T-helper 1 cell treated with Interleukin-12 subunit alpha and Interleukin-12 subunit beta and Interleukin-4 antibody, amounts not matched to agents 30 ng/mL and 1 ng/mL, for 36 hours (primary cell): ENCODE data around the gene RSL1D1. TPM values are rescaled to one million over a fixed set of nuclear protein-coding genes. Genes with fewer than 3 reads are reported as not detected.
"Not testable (repeated sequence)": the region's sequence is repeated elsewhere in the genome, so short reads cannot be mapped to it uniquely, and the experiment has no call there.

Experiments
- intact Hi-C: fragments of 100-400 bp; cut with micrococcal nuclease; formaldehyde crosslinking; loops from one replicate; pipeline ENCODE4 v1.15.1; 2024
- total RNA-seq: library from RNA; stranded (reverse); gene quantifications from 2 replicates; pipeline ENCODE4 v1.2.3, GENCODE V29; 2022

The RSL1D1 gene
- total RNA-seq, 1 donor from 2014 or later = 193 TPM

DNA sequence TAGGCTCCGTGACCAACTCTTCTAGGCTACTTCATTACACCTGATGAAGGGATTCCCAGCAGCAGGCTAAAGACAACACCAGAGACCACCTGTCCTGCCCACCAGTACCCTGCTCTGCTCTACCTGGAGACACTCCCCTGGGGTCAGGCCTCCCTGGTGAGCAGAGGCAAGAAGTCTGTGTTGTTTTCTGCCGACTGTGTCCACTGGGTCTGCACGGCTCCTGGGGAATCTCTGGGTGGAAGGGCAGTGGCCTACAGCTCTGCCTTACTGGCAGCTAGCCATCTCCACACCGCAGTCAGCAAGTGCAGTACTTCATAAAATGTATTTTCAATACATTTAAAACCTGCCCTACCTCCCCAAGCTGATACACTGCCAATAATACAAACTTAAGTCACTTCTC lies 6.8 kb downstream of the RSL1D1 start:
- intact Hi-C loops = no loop called here

DNA sequence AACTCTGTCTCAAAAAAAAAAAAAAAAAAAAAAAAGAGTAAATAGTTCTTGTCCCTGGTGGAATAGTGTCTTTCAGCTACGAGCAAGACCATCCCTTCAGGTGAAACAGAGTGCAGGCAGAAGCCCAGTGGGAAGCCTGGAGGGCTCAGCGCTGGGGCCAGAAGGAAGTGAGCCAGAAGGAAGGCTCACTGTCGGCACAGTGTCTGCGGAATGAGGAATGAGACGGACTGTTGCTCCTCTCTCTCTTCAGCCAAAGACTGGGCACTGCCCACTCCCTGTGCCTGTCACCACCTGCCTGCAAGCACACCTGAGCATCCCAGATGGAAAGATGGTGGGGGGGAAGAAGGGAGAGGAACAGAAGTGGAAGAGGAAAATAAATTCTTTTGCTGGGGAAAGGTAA lies 7.5 kb downstream of the RSL1D1 start:
- intact Hi-C loops = no loop called here

DNA sequence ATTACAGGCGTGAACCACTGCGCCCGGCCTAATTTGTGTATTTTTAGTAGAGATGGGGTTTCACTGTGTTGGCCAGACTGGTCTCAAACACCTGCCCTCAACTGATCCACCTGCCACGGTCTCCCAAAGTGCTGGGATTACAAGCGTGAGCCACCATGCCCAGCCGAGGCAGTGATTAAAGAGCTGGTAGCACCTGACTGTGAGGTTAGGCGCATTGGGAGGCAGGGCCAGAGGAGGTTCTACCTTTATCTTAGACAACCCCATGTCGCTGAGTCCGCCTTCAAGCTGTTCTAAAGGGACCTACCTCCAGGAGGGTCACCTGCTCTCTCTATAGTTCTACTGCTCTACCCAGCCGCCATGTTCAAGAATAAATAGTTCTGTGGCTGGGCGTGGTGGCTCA lies 8.1 kb downstream of the RSL1D1 start:
- intact Hi-C loops = no loop called here

DNA sequence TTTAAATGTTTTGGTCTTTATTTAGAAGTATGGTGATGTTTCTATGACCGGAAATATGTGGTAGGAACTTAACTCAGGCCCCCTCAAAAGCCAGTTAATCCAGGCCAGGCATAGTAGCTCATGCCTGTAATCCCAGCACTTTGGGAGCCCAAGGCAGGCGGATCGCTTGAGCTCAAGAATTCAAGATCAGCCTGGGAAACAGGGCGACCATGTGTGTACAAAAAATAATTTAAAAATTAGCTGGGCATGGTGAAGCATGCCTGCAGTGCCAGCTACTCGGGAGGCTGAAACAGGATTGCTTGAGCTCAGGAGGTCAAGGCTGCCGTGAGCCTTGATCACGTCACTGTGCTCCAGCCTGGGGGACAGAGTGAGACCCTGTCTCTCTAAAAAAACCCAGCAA lies 10.3 kb downstream of the RSL1D1 start:
- intact Hi-C loops = no loop called here

DNA sequence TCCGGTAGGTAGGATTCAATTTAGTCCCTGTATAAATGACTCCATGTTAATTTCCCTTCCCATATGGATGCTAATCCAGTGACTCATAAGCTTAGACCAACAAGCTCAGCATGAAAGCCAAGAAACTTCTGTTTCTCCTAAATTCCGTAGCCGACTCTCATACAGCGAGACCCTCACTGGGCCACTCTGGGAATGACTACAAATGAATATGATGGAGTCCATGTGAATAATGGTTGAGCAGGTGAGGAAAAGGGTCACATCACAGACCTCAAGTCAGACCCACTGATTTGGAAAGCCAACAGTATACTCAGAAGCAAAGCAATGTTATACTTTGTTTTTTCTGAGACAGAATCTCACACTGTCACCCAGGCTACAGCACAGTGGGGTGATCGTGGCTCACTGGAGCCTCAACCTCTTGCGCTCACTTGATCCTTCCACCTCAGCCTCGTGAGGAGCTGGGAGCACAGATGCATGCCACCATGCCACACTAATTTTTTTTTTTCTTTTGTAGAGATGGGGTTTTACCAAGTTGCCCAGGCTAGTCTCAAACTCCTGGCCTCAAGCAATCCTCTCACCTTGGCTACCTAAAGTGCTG lies 14.6 kb downstream of the RSL1D1 start:
- intact Hi-C loops = no loop called here

DNA sequence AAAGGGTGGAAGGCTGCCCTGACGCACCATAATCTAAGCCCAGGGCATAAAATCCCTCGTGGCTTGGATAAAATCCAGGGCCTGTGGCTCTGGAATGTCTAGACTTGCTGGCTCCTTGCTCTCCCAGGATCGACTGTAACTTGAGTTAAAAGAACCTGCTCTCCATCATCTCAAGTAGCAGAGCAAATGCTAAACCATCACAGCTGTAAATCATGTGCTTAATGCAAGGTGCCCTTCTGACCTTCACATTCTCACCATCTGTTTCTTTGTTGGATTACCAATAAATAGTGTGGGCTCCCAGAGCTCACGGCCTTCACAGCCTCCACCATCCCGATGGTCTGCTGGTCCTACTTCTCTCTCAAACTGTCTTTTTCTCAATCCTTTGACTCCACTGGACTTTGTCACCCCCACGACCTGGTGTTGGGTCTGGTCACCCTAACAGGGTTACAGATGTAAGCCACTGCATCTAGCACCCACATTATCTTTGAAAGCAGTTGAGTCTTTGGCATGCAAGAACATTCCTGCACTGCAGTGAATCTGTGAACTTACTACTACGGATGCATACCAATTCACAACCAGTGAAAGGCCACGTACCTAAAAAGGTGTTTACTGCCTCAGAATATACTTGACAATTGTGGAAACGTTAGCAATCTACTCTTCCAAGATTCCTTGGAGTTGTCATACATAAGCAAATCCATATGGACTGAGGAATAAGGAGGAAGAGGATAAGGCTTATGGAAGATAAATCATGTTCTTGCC lies 15.3 kb downstream of the RSL1D1 start:
- intact Hi-C loops = no loop called here

DNA sequence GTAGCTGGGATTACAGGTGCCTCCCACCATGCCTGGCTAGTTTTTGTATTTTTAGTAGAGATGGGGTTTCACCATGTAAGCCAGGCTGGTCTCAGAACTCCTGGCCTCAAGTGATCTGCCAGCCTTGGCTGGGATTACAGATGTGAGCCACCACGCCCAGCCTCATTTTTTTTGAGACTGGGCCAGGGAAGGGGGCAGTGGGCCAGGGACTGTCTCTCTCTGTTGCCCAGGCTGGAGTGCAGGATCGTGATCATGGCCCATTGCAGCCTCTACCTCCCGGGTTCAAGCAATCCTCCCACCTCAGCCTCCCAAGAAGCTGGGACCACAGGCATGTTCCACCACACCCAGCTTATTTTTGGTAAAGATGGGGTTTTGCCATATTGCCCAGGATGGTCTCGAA lies 16.0 kb downstream of the RSL1D1 start:
- intact Hi-C loops = no loop called here

DNA sequence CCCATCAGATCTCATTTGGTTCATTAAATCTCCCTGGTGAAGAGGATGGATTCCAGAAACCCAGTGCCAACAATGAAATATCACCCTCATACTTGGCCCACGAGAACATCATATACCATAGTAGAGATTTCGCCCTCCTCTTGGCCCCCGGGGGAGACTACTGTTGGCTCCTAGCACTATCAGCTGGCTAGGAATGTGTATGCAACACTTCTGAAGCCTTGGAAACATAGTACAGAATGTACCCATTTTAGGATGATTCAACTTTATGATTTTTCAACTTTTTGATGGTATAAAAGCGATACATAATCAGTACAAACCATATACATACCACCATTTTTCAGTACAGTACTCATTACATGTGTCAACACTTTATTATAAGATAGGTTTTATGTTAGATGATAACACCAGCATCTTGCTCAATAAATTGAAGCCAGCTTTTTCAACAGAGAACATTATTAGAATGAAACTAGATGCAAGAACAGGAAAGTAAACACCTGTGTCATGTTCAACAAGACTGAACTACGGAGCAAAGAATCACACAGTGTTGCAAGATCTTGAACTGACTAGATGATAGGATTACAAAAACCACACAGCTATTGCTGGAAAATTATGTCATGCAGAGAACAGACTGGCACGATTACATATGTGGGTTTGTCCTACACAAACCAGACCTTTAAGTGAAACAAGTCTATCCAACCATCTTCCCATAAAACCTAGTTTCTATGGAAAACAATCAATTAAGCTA lies 17.2 kb downstream of the RSL1D1 start:
- intact Hi-C loops = no loop called here

DNA sequence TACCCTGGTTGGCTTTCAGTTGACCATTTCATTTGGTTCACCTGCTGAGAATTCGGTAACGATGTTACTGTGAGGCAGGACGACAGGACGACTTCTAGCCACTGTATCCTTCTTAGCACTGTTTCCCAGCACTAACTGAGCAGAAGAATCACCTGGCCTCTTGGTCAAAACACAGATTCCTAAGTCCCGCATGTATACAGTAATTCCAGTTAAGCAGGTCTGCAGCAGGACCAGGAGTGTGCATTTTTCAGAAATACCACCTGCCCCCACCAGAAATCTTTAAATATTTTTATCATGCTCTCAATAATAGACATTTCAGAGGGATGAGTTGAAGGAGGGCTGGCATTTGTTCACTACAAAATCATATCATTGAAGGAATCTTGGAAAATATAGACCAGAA lies 22.6 kb downstream of the RSL1D1 start:
- intact Hi-C loops = no loop called here

DNA sequence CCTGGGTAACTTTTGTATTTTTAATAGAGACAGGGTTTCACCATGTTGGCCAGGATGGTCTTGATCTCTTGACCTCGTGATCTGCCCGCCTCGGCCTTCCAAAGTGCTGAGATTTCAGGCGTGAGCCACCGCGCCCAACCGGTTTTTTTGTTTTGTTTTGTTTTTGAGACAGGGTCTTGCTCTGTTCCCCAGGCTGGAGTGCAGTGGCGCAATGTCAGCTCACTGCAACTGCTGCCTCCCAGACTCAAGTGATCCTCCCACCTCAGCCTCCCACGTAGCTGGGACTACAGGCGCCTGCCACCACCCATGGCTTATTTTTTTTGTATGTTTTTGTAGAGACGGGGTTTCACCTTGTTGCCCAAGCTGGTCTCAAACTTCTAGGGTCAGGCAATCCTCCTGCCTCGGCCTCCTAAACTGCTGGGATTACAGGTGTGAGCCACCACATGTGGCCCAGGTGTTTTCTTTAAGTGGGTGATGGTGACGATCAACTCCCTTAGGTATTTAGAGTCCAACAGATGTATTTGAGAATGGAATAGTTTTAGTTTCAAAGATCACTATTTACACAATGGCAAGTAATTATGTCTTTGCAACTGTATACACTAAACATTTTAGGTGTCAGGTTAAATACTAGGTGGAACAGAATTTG lies 25.7 kb downstream of the RSL1D1 start:
- intact Hi-C loops = not testable (repeated sequence)

DNA sequence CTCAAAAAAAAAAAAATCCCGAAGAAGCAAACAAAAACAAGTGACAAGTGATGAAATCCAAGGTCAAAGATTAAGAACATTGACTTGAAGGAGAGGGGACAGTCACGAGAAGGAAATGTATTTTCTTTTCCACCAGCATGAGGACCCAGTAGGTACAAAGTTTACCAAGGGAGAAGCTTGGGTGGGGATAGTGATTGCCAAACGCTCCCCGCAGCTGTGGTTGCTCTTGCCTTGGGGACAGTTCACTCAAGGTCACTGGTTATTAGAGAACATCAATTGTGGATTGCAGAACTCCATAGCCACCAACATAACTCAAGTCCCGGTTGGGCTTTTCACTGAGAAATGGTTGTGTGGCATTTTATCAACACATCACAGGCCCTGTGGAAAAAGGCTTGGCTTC lies 27.0 kb downstream of the RSL1D1 start:
- intact Hi-C loops = no loop called here

DNA sequence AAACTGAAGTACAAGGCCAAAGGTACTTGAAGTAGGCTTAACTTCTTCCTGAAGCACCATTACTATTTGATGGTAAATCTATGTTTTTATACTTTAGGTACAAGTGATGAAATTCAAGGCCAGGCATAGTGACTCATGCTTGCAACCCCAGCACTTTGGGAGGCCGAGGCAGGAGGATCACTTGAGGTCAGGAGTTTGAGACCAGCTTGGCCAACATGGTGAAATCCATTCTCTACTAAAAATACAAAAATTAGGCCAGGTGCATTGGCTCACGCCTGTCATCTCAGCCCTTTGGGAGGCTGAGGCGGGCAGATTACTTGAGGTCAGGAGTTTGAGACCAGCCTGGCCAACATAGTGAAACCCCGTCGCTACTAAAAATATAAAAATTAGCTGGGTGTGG lies 27.7 kb downstream of the RSL1D1 start:
- intact Hi-C loops = not testable (repeated sequence)

DNA sequence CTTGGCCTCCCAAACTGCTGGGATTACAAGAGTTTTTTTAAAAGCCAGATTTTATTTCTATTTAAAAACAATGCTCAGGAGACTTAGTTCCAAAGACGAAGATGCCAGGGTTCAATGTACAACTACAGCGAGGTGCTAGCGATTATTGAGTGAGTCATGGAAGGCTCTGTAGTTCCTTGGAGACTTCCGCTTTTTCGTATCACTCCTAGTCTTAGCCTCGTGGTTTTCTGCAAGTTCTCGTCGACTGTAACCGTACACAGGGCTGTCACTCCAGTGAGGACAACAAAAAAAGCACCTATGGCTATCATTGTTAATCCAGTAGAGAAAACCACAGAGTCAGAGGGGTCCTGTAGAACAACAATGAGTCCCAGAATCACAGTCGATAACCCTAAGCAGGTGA lies 31.5 kb downstream of the RSL1D1 start:
- intact Hi-C loops = no loop called here

DNA sequence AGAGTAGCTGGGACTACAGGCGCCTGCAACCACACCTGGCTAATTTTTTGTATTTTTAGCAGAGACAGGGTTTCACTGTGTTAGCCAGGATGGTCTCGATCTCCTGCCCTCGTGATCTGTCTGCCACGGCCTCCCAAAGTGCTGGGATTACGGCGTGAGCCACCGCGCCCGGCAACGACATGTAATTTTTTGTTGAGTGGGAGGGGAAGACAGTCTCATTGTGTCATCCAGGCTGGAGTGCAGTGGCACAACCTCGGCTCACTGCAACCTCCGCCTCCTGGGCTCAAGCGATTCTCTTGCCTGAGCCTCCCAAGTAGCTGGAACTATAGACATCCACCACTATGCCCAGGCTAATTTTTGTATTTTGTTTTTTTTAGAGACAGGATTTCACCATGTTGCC lies 32.4 kb downstream of the RSL1D1 start:
- intact Hi-C loops = not testable (repeated sequence)

DNA sequence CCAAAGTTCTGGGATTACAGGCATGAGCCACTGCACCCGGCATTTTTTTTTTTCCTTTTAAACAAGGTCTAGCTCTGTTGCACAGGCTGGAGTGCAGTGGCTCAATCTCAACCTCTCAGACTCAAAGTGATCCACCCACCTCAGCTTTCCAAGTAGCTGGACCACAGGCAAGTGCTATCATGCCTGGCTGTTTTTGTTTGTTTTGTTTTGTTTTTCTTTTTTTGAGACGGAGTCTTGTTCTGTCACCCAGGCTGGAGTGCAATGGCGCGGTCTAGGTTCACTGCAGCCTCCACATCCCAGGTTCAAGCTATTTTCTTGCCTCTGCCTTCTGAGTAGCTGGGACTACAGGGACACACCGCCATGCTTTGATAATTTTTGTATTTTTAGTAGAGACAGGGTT lies 35.2 kb downstream of the RSL1D1 start:
- intact Hi-C loops = no loop called here

DNA sequence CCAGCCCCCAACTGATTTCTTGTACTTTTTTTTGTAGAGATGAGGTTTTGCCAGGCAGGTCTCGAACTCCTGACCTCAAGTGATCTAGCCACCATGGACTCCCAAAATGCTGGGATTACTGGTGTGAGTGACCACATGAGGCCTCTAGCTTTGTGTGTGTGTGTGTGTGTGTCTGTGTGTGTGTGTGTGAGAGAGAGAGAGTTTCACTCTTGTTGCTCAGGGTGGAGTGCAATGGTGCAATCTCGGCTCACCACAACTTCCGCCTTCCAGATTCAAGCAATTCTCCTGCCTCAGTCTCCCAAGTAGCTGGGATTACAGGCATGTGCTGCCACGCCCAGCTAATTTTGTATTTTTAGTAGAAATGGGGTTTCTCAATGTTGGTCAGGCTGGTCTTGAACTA lies 36.5 kb downstream of the RSL1D1 start:
- intact Hi-C loops = not testable (repeated sequence)

DNA sequence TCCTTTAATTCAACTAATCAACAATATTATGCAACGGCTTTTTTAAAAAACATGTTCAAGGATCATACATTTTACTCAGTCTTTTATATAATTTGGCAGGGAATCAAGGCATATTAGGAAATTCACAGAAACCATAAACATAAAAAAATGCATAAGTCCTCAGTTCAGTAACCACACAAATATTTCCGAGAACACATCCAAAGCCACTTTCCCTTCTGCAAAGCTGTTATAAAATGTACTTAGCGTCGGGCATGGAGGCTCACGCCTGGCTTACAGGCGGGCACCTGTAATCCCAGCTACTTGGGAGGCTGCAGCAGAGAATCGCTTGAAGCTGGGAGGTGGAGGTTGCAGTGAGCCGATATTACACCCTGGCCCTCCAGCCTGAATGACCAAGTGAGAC lies 44.6 kb downstream of the RSL1D1 start:
- intact Hi-C loops = no loop called here

DNA sequence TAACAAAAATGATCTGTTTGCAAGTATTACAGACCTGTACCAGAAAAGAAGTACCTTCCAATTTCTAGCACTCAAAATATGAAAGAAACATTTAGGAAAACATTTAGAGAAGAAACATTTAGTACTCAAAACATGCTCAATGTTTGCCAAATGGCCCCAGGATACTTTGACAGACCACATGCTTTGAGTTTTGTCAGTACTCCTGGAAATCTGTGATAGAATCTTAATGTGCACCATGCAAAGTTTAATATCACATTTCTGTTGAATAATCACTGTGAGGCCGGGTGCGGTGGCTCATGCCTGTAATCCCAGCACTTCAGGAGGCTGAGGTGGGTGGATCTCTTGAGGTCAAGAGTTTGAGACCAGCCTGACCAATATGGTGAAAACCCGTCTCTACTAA lies 45.8 kb downstream of the RSL1D1 start:
- intact Hi-C loops = no loop called here

DNA sequence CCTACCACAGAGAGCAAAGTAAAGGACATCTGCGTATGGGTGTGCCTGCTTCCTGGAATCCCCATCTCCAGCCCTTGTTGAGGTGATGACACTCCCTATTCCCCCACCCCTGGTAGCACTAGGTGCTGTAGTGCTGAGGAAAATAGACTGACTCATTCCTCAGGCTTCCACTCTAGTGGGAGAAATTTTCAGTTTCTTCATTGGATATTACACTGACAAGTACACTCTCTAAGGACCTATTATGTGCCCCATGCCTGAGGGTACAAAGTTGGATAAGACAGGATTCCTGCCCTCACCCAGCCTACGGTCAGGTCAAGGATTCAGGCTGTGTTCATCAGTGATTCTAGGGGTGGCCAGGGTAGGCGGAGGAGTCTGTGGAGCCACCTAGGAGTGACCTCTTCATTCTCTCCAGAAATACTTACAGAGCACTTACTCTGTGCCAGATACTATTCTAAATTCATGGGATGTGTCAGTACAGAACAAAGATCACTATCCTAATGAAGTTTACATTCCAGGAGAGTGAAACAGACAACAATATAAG lies 49.8 kb downstream of the RSL1D1 start:
- intact Hi-C loops = no loop called here

DNA sequence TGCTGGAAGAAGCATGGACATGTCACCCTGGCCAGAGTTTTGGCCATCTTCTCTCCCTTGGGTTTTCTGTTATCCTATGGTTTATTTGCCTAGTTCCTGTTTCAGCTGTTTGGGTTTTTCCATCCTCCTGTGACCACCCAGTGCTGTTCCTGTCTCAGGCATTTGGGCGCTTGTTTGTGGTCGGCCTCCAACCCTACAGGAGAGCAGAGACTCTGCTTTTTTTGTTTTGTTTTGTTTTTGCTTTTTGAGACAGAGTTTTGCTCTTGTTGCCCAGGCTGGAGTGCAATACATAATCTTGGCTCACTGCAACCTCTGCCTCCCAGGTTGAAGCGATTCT lies 51.0 kb downstream of the RSL1D1 start:
- intact Hi-C loops = no loop called here

DNA sequence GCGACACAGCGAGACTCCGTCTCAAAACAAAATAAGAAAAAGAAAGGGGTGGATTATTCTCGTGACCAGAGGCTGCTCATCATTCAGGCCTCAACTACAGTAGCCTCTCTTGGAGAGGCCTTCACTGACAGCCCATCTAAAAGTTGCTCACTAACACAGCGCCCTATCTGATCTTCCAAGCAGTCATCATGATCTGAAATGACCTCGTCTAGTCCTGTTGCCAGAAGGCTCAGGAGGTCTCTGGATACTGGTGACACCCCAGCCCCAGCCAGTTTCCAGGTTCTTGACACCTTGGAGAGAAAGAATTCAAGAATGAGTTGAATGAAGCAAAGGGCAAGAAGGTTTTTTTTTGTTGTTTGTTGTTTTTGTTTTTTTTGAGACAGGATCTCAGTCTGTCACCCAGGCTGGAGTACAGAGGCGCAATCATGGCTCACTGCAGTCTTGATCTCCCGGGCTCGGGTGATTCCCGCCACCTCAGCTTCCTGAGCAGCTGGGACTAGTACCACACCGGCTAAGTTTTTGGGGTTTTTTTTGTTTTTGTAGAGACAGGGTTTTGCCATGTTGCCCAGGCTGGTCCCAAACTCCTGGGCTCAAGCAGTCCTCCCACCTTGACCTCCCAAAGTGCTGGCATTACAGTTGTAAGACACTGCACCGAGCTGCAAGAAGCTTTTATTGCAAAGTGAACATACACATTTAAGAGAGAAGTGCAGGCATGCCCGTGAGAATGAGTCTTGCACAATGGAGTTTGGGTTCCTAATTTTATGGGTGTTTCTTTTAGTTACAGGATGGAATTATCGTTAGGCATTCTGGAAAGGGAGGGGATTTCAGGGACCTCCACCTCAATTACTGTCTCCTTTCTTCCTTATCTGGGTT lies 51.6 kb downstream of the RSL1D1 start:
- intact Hi-C loops = loop anchor here (5.0 to 10.0 kb wide), 5 partner anchors 132 to 735 kb away; partner anchors contain the start of gene SNN
